OCI-LY1 (cell line): ENCODE measurements around the gene GINS3.

Source experiments
- H2AFZ ChIP-seq: fragments of 200-600 bp; sonication (generic), shearing (Covaris generic); 2 replicates; pipeline ENCODE4 v1.6.0; 2014; ENCODE audit warnings: antibody characterized with exemption, mild to moderate bottlenecking, low read length
- H3F3A ChIP-seq: fragments of 200-600 bp; sonication (generic), shearing (Covaris generic); 2 replicates; pipeline ENCODE4 v1.6.0; 2014; ENCODE audit warnings: mild to moderate bottlenecking, antibody characterized with exemption, low read length, moderate library complexity; ENCODE audit not compliant: insufficient read depth
- H3K27ac ChIP-seq: fragments of 200-600 bp; sonication (generic); 2 replicates; pipeline ENCODE4 v1.5.1; 2014; ENCODE audit warnings: low read length, mixed run types, mild to moderate bottlenecking, low read depth; ENCODE audit not compliant: poor library complexity, severe bottlenecking
- H3K27me3 ChIP-seq: fragments of 200-600 bp; sonication (generic); 2 replicates; pipeline ENCODE4 v1.6.0; 2014; ENCODE audit warnings: antibody characterized with exemption, mild to moderate bottlenecking, low read length, moderate library complexity; ENCODE audit not compliant: insufficient read depth
- H3K36me3 ChIP-seq: fragments of 200-600 bp; sonication (generic); 2 replicates; pipeline ENCODE4 v1.6.1; 2014; ENCODE audit warnings: mild to moderate bottlenecking, antibody characterized with exemption, low read length, moderate library complexity, mixed read lengths; ENCODE audit not compliant: insufficient read depth
- H3K4me1 ChIP-seq: fragments of 200-600 bp; sonication (generic); 2 replicates; pipeline ENCODE4 v1.5.1; 2014; ENCODE audit warnings: mild to moderate bottlenecking, low read length, moderate library complexity; ENCODE audit not compliant: insufficient read depth, severe bottlenecking
- H3K4me2 ChIP-seq: fragments of 200-600 bp; sonication (generic), shearing (Covaris generic); 2 replicates; pipeline ENCODE4 v1.6.1; 2014; ENCODE audit warnings: low read length
- H3K4me3 ChIP-seq: fragments of 200-600 bp; sonication (generic); 2 replicates; pipeline ENCODE4 v1.5.1; 2014; ENCODE audit warnings: low read length, low read depth, mild to moderate bottlenecking, mixed read lengths; ENCODE audit not compliant: poor library complexity, severe bottlenecking
- H3K79me2 ChIP-seq: fragments of 200-600 bp; shearing (Covaris generic); 2 replicates; pipeline ENCODE4 v1.6.1; 2016; ENCODE audit warnings: mixed run types, low read length, mixed read lengths; ENCODE audit not compliant: insufficient read depth
- H3K9ac ChIP-seq: fragments of 200-600 bp; sonication (generic), shearing (Covaris generic); 2 replicates; pipeline ENCODE4 v1.6.1; 2014; ENCODE audit warnings: mild to moderate bottlenecking, low read length, mixed read lengths
- H3K9me2 ChIP-seq: fragments of 200-600 bp; sonication (generic), shearing (Covaris generic); 2 replicates; pipeline ENCODE4 v1.6.1; 2014; ENCODE audit warnings: low read depth, mild to moderate bottlenecking, low read length, mixed read lengths
- H3K9me3 ChIP-seq: fragments of 200-600 bp; shearing (Covaris generic); 2 replicates; pipeline ENCODE4 v1.6.1; 2014; ENCODE audit warnings: low read length, mixed read lengths
- H4K20me1 ChIP-seq: fragments of 200-600 bp; sonication (generic), shearing (Covaris generic); 2 replicates; pipeline ENCODE4 v1.6.0; 2016; ENCODE audit warnings: mild to moderate bottlenecking, low read length; ENCODE audit not compliant: insufficient read depth
- CTCF ChIP-seq: fragments of 200-600 bp; sonication (generic), shearing (Covaris generic); IDR thresholded peaks from 2 replicates; pipeline ENCODE4 v1.5.1; 2017; ENCODE audit warnings: mild to moderate bottlenecking, antibody characterized with exemption, low read length, moderate library complexity, mixed read lengths
- EZH2 ChIP-seq: fragments of 200-600 bp; sonication (generic), shearing (Covaris generic); IDR thresholded peaks from 2 replicates; pipeline ENCODE4 v1.8.0; 2017; ENCODE audit warnings: borderline replicate concordance, mixed run types, mild to moderate bottlenecking, antibody characterized with exemption, low read length, moderate library complexity, mixed read lengths

GINS3 gene

GRCh38 chr16:58425756-58426494 lies 33.7 kb downstream of the GINS3 start:
- Histone ChIP-seq H3K4me1 (peaks cover 11% of the 10 kb centered on the region), H3F3A (no peaks in the 10 kb centered on the region), H3K27ac (no peak overlapping the region), H3K36me3 (no peaks in the 10 kb centered on the region), H3K9me2 (no peaks in the 10 kb centered on the region), H3K9ac (no peak overlapping the region), H2AFZ (no peak overlapping the region), H3K27me3 (no peaks in the 10 kb centered on the region), H4K20me1 (no peaks in the 10 kb centered on the region), H3K9me3 (no peaks in the 10 kb centered on the region), H3K4me2 (no peak overlapping the region), H3K4me3 (no peak overlapping the region), H3K79me2 (no peaks in the 10 kb centered on the region)
- TF ChIP-seq EZH2 (no peak), CTCF (no peak)

DNA sequence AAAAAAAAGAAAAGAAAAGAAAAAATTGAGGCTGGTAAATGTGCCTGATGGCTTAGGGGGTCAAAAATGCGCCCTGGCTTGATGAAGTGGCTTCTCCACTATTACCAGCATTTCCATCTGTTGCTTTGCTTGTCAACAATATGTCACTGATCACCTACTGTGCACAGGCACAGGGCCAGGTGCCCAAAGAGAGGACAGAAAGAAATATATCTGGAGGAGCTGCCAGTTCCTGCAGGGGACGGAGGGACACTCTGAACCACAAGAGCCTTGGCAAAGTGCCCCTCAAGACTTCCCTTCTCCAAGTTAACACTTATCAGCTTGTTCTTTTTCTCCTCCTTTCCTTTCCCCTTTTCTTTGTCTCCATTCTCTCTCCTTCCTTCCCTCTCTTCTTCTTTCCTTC lies 34.7 kb downstream of the GINS3 start:
- no peak for TF ChIP-seq EZH2
- TF ChIP-seq CTCF: no peak
- Histone ChIP-seq H3K36me3 (no peaks in the 10 kb centered on the region), H3K27ac (no peak overlapping the region), H4K20me1 (no peaks in the 10 kb centered on the region), H3K4me1 (peaks cover 9% of the 10 kb centered on the region), H3K9me3 (no peaks in the 10 kb centered on the region), H3K9me2 (no peaks in the 10 kb centered on the region), H3K4me3 (no peak overlapping the region), H2AFZ (no peak overlapping the region), H3F3A (no peaks in the 10 kb centered on the region), H3K79me2 (no peaks in the 10 kb centered on the region), H3K27me3 (no peaks in the 10 kb centered on the region), H3K4me2 (no peak overlapping the region), H3K9ac (no peak overlapping the region)

GRCh38 chr16:58428621-58429542 lies 36.6 kb downstream of the GINS3 start:
- H3K79me2 ChIP-seq: no peaks in the 10 kb centered on the region

More at GRCh38 chr16:58428621-58429542, 36.6 kb downstream of the GINS3 start:
- no peaks in the 10 kb centered on the region for H3F3A ChIP-seq
- no peak overlapping the region for H3K4me2 ChIP-seq
- no peaks in the 10 kb centered on the region for H3K9me2 ChIP-seq
- no peaks in the 10 kb centered on the region for H3K27me3 ChIP-seq
- peaks cover 9% of the 10 kb centered on the region for H3K4me1 ChIP-seq
- no peaks in the 10 kb centered on the region for H4K20me1 ChIP-seq
- H3K9me3 ChIP-seq: no peaks in the 10 kb centered on the region
- H3K4me3 ChIP-seq: no peak overlapping the region
- H2AFZ ChIP-seq: no peak overlapping the region
- no peak overlapping the region for H3K9ac ChIP-seq
- H3K27ac ChIP-seq: no peak overlapping the region
- TF ChIP-seq EZH2 (no peak), CTCF (no peak)
- H3K36me3 ChIP-seq: no peaks in the 10 kb centered on the region
